ENCODE data around the gene CBL.

GRCh38 chr11:119205080-119205479, 1.1 kb upstream of the CBL start:
- TF ChIP-seq CTCF (IDR thresholded peaks at IDR 0.05; ENCODE audit: insufficient read depth, low read depth, low read length) (no peak), EZH2 (IDR thresholded peaks at IDR 0.05; ENCODE audit: insufficient read depth, low read length) (no peak)

Data from astrocyte (in vitro differentiated cells and primary cell).